ENCODE data around the gene NAB2. TPM values are rescaled to one million over a fixed set of nuclear protein-coding genes. Genes with fewer than 3 reads are reported as not detected.

NAB2 gene
- total and polyA plus RNA-seq, 2 of the 8 experiments (the other 6 are each of a cell fraction or from before 2014, with no cell fraction given): 20.9 to 23.5 TPM

- H2BK20ac ChIP-seq (ENCODE audit: low read length): no peak overlapping the region
- H2AK5ac ChIP-seq (ENCODE audit: low read depth, low read length): no peak overlapping the region
- peak overlapping the region; percentile 69 for H4K5ac ChIP-seq (ENCODE audit: insufficient read length, low read depth, low read length)
- no peak overlapping the region for H2BK15ac ChIP-seq (ENCODE audit: low read length)
- H3K14ac ChIP-seq (ENCODE audit: insufficient read length): no peak overlapping the region
- DNase-seq (ENCODE audit: low read depth in 1 of 2, low spot score in 2 of 2) (peak in 1 of 2 experiments; percentile 78), FAIRE-seq (no peak)
- H3K18ac ChIP-seq (ENCODE audit: extremely low read depth, low read length): peak overlapping the region; percentile 93
- H2AFZ ChIP-seq (ENCODE audit: low read length): no peak overlapping the region
- WGBS, 2 experiments (ENCODE audit: extremely low coverage in 1 of 2, insufficient coverage in 1 of 2, insufficient read length in 1 of 2, insufficient replicate concordance in 2 of 2, low coverage in 1 of 2, low lambda C conversion rate in 2 of 2, missing lambda C conversion rate in 1 of 2): 15% methylated on average over 23 of the region's 26 CpGs; no CpG with 5 or more reads in 1 of the 2 experiments
- H2BK5ac ChIP-seq (ENCODE audit: low read depth, low read length): 0 out of 2 replicates have a peak overlapping the region, but pooled peaks have one; percentile 77
- H3K79me1 ChIP-seq (ENCODE audit: low read depth, low read length): peaks cover 6% of the 10 kb centered on the region; the same call in 1 of the 2 replicates
- H2BK120ac ChIP-seq (replicated peaks; ENCODE audit: low read depth, low read length): no peak overlapping the region
- H3K56ac ChIP-seq (replicated peaks; ENCODE audit: insufficient read length, low read depth, low read length): no peak overlapping the region
- peak overlapping the region in 1 of 4 experiments; percentile 41; a peak in 2 of 7 replicates for H3K9ac ChIP-seq (replicated peaks in 1 of 4; ENCODE audit: extremely low read depth in 1 of 4, low read depth in 3 of 4, low read length in 3 of 4)
- H3K4ac ChIP-seq (replicated peaks; ENCODE audit: insufficient read length, low read depth, low read length): no peak overlapping the region
- H3K4me2 ChIP-seq (ENCODE audit: insufficient read depth in 1 of 2, low read depth in 2 of 2, low read length in 2 of 2): peak overlapping the region; percentile 85 to 86
- H3K23ac ChIP-seq (ENCODE audit: insufficient read length): no peak overlapping the region
- H4K91ac ChIP-seq (replicated peaks; ENCODE audit: insufficient read length, low read length): peak overlapping the region; percentile 76
- peaks cover 6% of the 10 kb centered on the region; the same call in 1 of the 2 replicates for H3K23me2 ChIP-seq (ENCODE audit: low read depth, low read length)
- H3K27ac ChIP-seq (ENCODE audit: low read depth, low read length): no peak overlapping the region
- H2BK12ac ChIP-seq (ENCODE audit: low read depth, low read length): peak overlapping the region; percentile 69; the same call in 1 of the 2 replicates
- H4K20me1 ChIP-seq (replicated peaks in 1 of 2; ENCODE audit: control insufficient read depth in 1 of 2, insufficient read depth in 2 of 2, low read length in 2 of 2): peaks cover 5 to 7% of the 10 kb centered on the region in 2 experiments
- ChIA-PET CTCF (ENCODE audit: partially characterized antibody) (interaction anchor here (0.5 to 19.8 kb wide), 21 partner anchors 7 to 111 kb away, joined by 3 to 305 read pairs (median 5); partner anchors contain the start of gene STAT6), POLR2A (ENCODE audit: partially characterized antibody) (interaction anchor here (0.7 to 9.3 kb wide), 27 partner anchors 9 to 392 kb away, joined by 3 to 105 read pairs (median 7); partner anchors contain the start of genes LRP1-AS, NEMP1, SHMT2 and STAT6)
- no peaks in the 10 kb centered on the region; a peak in 1 of 8 replicates for H3K36me3 ChIP-seq (ENCODE audit: control insufficient read depth in 2 of 4, insufficient read depth in 4 of 4, low read length in 3 of 4)
- H4K8ac ChIP-seq (ENCODE audit: extremely low read depth, insufficient read depth, low read length): no peak overlapping the region; the same call in 1 of the 2 replicates
- peak overlapping the region; percentile 81 to 93 (median 87) for H3K4me3 ChIP-seq (ENCODE audit: extremely low read depth in 1 of 4, insufficient read depth in 2 of 4, low read depth in 3 of 4, low read length in 4 of 4)
- no peaks in the 10 kb centered on the region for H3K9me3 ChIP-seq (ENCODE audit: insufficient read depth in 2 of 2, low read depth in 1 of 2, low read length in 1 of 2)
- peaks cover 15 to 24% (median 20%) of the 10 kb centered on the region in 4 experiments; a peak in 6 of 7 replicates for H3K4me1 ChIP-seq (replicated peaks in 1 of 4; ENCODE audit: control insufficient read depth in 3 of 4, insufficient read depth in 4 of 4, low read length in 3 of 4)
- no peaks in the 10 kb centered on the region for H3K27me3 ChIP-seq (replicated peaks in 1 of 4; ENCODE audit: control insufficient read depth in 3 of 4, extremely low read depth in 1 of 4, insufficient read depth in 3 of 4, low read length in 3 of 4)
- peaks cover 7 to 29% of the 10 kb centered on the region in 2 experiments; a peak in 3 of 4 replicates for H3K79me2 ChIP-seq (ENCODE audit: control insufficient read depth in 1 of 2, insufficient read depth in 2 of 2, low read length in 2 of 2)
- TF ChIP-seq MAX (IDR thresholded peaks at IDR 0.05): peak; percentile 44; the same call in 1 of the 2 replicates
- 0 out of 2 replicates have a peak, but pooled peaks have one; percentile 37 for TF ChIP-seq TAF1 (IDR thresholded peaks at IDR 0.05; ENCODE audit: low read depth, low read length)
- TF ChIP-seq SAP30 (IDR thresholded peaks at IDR 0.05; ENCODE audit: insufficient read depth, insufficient replicate concordance, low read length): peak; percentile 43
- no peak for TF ChIP-seq USF2 (IDR thresholded peaks at IDR 0.05; ENCODE audit: low read length)
- no peak for TF ChIP-seq SRF (IDR thresholded peaks at IDR 0.05; ENCODE audit: low read depth, low read length)
- TF ChIP-seq NRF1 (IDR thresholded peaks at IDR 0.05; ENCODE audit: low read depth, low read length): no peak
- peak; percentile 40; the same call in 1 of the 2 replicates for TF ChIP-seq E2F6 (IDR thresholded peaks at IDR 0.05)
- TF ChIP-seq CTBP2 (IDR thresholded peaks at IDR 0.05; ENCODE audit: borderline replicate concordance, insufficient read depth, insufficient read length, low read length): peak; percentile 54
- no peak for TF ChIP-seq CEBPB (IDR thresholded peaks at IDR 0.05; ENCODE audit: low read depth, low read length)
Measured at GRCh38 chr12:57127101-57127725, 38.3 kb downstream of the NAB2 start.
